ENCODE data around the gene SERPIND1. TPM values are rescaled to one million over a fixed set of nuclear protein-coding genes. Genes with fewer than 3 reads are reported as not detected.
"Not testable (repeated sequence)": the region's sequence is repeated elsewhere in the genome, so short reads cannot be mapped to it uniquely, and the experiment has no call there.

SERPIND1 gene
- polyA plus RNA-seq, 1 donor: not detected

DNA sequence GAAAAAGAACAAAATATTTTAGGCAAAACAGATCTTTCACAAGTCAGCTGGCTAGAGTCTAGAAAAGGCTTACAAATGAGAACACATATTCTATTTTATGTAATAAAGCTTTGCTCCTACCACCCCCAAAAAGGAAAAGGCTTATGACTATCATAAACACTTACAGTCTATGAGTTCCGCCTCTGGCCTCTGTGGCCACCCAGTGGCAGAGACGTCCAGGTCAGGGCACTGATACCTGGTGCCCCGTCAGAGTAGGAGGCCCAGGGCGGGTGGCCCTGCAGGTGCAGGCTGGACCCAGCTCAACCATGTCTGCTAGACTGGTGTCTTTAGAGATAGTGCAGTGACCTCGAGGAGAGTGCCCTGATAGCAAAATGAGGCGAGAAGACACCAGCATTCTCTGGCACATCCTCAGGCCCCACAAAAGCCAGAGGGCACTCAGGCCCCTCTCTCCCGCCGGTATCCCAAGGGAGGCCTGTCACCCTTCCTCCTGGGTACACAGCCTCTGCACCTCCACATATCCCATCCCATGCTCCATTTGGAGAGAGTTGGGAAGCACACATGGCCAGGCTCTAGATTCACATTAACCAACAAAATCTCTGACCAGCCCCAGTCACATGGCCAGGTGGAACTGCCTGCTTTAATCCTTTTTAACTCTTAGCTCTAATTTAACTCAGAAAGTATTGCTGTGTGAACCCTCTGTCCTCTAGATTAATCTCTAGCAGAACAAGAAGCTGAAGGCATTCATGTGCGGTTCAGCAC is 27.3 kb upstream of the SERPIND1 start:
- no peak for DNase-seq (ENCODE audit: low read depth)

- DNase-seq (ENCODE audit: low read depth): no peak
Observed at GRCh38 chr22:20747223-20747622, 26.7 kb upstream of the SERPIND1 start.

- no peak for DNase-seq (ENCODE audit: low read depth)
Observed at GRCh38 chr22:20748082-20748481, 25.8 kb upstream of the SERPIND1 start.

DNA sequence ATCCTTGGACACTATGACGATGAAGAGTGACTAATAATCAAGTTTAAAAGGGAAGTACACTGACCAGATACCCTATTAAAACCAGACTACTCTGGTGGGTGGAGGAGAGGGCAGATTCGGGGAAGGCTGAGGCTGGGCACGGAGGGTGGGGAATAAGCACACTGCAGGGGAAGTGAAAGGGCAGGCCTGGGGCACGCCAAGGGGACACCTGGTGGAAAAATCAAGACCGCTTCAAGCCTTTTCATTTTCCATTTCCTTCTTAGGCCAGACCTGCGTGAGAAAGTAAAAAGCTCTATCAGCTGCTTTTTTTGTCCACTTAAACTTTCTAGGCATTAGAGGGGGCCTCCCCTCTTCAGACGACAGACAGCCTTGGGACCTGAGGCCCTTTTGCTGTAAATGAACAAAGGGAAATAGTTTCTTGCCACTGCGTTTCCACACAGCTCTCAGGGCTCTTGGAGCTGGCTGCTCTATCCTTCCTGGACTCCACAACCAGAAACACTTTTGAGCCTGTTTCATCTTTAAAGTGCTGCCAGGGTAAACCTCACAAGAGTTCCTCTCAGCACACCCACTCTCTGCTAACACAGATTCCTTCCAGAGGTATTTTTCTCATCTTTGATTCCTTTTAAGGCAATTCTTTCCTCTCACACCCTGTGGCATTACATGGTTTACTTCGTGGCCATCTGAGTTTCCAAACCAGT is 25.0 kb upstream of the SERPIND1 start:
- no peak for DNase-seq (ENCODE audit: low read depth)

GRCh38 chr22:20749453-20749852 is 24.5 kb upstream of the SERPIND1 start:
- no peak for DNase-seq (ENCODE audit: low read depth)

DNA sequence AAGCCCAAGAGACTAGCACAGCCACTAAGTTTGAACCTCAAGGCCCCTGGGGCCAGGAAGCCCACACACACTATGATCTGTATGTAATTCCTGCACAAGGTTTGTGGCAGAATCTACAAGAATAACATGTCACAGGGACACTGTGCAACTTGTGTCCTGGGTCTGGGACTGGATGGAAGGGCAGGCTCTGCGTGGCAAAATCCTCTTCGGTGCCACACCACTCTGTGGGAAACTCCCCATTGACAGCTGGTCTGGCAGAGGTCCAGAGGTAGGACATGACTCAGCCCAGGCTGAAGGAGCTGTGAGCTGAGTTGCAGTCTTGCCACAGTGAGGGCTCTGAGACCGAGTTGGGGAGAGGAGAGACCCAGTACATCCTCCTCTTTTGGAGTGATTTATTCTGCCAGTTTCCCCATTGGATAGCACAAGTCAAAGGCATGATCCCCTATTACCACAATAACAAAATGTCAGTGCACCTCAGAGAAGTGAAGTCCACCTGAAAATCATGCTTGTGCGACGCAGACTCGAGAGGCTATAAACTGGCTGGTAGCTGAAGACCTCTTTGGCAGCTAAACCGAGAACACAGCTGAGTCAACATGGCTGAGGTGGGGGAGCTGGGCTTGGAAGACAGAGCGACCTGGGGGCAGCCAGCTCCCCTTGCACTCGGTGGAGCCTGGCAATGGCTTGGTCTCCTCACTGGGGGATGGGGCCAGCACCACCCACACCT is 23.3 kb upstream of the SERPIND1 start:
- DNase-seq (ENCODE audit: low read depth): no peak

DNA sequence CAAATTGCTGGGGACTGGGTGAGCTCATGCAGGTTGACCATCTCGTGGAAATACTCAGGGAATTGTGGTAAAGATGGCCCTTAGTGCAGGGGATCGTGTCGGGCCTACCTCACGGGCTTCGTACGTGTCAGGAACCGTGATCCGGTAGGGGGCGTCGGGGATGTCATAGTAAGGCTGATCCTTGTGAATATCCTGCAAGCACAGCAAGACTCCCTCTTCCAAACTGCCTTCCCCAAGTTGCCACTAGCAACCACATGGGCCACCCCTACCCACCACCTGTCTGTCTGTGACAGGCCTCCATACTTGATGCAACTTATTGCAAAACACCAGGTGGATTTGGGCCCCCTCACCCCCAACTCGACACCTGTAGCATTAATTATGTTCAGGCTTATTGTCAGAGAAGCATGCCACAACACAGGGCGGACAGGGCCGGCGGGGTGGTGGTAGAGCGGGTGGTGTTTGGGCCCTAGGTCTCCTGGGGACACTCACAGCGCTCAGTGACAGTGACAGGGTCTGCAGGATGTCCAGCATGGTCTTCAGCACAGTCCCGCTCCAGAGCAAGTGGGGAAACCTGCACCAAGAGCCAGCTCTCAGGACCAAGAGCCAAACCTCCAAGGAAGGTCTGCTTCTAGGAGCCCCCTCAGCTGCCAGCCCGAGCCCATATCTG is 22.6 kb upstream of the SERPIND1 start:
- DNase-seq (ENCODE audit: low read depth): no peak

- no peak for DNase-seq (ENCODE audit: low read depth)
Observed at GRCh38 chr22:20752104-20752741, 21.7 kb upstream of the SERPIND1 start.

DNA sequence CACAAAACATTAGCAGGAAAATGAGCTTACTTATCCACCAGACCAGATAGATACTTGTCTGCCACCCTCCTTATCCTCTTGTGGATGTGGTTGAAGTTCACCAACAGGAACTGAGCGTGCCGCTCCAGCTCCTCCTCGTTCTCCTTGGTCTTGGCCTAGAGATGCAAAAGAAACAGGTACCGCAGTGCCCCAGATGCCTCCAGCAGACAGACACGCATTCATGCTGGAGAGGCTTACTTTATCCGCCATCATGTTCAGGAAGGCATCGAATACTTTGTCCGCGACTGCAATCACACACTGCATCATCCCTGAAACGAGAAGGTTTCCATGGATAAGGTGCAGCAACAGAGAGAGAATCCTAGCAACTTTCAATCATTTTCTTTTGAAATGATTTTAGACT is 21.0 kb upstream of the SERPIND1 start:
- no peak for DNase-seq (ENCODE audit: low read depth)

DNA sequence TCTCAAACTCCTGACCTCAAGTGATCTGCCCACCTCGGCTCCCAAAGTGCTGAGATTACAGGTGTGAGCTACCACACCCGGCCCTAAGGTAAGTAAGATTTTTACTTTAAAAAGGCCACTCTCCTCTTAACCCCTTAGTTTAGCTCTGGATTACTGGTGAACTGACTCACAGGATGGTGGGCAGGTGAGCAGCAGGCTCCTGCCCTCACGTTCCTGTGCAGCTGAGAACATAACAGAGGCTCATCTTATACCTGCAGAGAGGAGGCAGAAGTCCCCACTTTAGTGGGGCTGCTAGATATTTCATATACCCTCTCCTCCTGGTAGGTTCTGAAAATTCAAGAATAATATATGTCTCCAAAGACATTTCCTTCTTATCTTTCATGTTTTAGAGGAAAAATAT is 17.1 kb upstream of the SERPIND1 start:
- DNase-seq (ENCODE audit: low read depth): no peak

DNA sequence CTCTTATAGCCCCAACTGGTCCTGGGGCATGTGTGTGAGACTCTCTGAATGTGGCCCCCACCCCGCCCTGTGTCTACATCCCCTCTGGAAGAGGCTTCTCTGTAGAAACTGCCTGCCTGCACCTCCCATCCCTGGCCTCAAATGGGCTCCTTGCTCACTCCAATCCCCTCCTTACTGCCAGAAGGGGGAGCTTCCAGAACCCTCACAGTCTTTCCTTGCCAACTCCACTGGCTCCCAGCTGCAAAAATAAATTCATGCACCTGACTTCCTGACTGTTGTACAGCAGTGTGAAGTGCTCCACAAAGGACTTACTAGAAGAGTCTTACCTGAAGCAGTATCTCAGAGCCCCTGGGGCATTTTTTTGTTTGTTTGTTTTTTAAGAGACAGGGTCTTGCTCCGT is 15.2 kb upstream of the SERPIND1 start:
- no peak for DNase-seq (ENCODE audit: low read depth)

- DNase-seq (ENCODE audit: low read depth): no peak
Observed at GRCh38 chr22:20760084-20760483, 13.8 kb upstream of the SERPIND1 start.

DNA sequence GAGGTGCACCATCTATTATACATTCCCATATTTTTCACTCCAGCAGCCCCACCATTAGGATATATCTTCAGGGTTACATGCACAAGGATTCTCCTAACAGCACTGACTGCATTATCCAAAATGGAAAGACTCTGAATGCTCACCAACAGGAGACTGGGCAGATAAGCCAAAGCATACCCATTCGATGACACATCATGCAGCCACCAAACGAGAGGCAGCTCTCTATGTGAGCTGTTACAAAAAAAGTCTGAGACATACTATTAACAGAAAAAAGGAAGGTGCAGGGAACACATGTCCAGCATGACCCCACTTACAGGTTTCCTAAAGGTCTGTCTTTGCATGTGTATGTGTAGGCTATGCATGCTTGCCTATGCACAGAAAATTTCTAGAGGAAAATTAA is 12.4 kb upstream of the SERPIND1 start:
- DNase-seq (ENCODE audit: low read depth): no peak

- DNase-seq (ENCODE audit: low read depth): no peak
Observed at GRCh38 chr22:20762233-20762796, 11.6 kb upstream of the SERPIND1 start.

- no peak for DNase-seq (ENCODE audit: low read depth)
Observed at GRCh38 chr22:20763630-20764470, 10.1 kb upstream of the SERPIND1 start.

GRCh38 chr22:20764471-20764720 is 9.5 kb upstream of the SERPIND1 start:
- no peak for DNase-seq (ENCODE audit: low read depth)

DNA sequence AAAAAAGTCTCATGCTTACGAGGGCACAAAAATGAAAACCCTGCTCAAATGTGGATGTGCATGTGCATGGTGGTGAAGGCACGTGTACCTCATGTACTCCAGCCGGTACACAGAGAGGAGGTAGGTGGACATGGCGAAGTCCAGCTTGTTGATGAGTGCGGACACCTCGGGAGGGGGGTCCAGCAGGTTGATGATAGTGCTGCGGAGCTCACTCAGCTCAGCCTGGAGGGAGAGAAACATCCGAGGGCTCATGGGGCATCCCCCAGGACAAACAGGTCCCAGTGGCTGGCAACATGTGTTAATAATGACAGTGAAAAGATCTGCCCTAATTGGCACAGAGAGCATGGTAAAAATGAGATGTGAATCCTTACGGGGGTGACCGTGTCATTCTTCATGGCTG is 9.2 kb upstream of the SERPIND1 start:
- no peak for DNase-seq (ENCODE audit: low read depth)

DNA sequence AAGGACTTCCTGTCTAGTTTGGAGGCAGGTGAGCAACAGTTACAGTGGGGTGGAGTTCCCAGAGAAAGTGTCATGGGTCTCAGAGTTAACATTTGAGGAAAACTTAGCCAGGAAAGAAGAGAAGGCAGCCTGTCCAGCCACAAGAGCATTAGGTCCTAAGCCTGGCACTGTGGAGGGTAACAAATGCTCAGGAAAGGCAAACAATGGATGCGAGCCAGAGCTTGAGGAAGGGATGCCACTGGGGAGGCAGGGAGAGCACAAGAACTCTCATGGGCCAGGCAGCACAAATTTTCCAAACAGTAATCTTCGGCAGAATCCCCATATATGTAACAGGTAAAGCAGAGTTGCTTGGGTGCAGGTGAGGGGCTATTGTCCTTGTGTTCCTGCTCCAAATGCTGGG is 8.0 kb upstream of the SERPIND1 start:
- DNase-seq (ENCODE audit: low read depth): no peak

DNA sequence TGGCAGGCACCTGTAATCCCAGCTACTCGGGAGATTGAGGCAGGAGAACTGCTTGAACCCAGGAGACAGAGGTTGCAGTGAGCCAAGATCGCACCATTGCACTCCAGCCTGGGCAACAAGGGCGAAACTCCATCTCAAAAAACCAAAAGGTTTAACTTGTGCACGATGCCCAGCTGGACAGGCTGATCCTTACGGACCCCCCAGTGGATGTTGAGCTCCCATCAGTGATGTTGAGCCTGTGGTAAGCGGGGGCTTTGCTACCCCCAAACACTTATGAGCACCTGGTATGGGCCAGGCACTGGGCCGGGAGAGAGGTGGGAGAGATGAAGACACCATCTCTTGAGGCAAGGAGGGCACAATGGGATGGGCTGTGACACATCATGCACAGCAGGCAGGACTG is 7.4 kb upstream of the SERPIND1 start:
- no peak for DNase-seq (ENCODE audit: low read depth)

- not testable (repeated sequence) for DNase-seq (ENCODE audit: low read depth)
Observed at GRCh38 chr22:20769496-20769826, 4.5 kb upstream of the SERPIND1 start.
